HCT116 (cell line): ENCODE data around the gene AWAT1. TPM values are rescaled to one million over a fixed set of nuclear protein-coding genes. Genes with fewer than 3 reads are reported as not detected.

Source experiments
- ATAC-seq: fragments of 200-7000 bp; cut with Tn5 transposase; 2 replicates; pipeline ENCODE4 v1.9.1; 2020; ENCODE audit warnings: mild to moderate bottlenecking, moderate library complexity
- BruUV-seq: library from RNA; stranded (reverse); fragments of 400-500 nt; replicated peaks from 2 replicates; lab custom pipeline; 2021; lab: Mats Ljungman, UMichigan
- CTCF ChIA-PET: fragments of 300-600 bp; sonication (Branson Sonifier 250); formaldehyde crosslinking; loops from one replicate; lab custom pipeline; 2021; ENCODE audit warnings: antibody characterized with exemption; lab: Charles Lee
- POLR2A ChIA-PET: fragments of 300-600, 350-600 bp; sonication (Branson Sonifier 250); formaldehyde crosslinking; loops from one replicate; lab custom pipeline; 2021; ENCODE audit warnings: antibody characterized with exemption; lab: Charles Lee
- RAD21 ChIA-PET, 2 experiments: fragments of 300-600 bp; sonication (Branson Sonifier 250); formaldehyde crosslinking; loops; one replicate each; lab custom pipeline; 2023; ENCODE audit warnings: low total read pairs in 2 of 2; ENCODE audit not compliant: uncharacterized antibody in 2 of 2, unreplicated experiment in 2 of 2, low non-redundant PET in 1 of 2; lab: Charles Lee
- DNase-seq: peaks from one replicate; pipeline ENCODE4 v3.0.0-alpha.2; 2010; ENCODE audit warnings: low read depth, low spot score
- H2AFZ ChIP-seq: fragments of 200-600 bp; shearing (Covaris generic), sonication (generic); 2 replicates; pipeline ENCODE4 v1.6.1; 2017; ENCODE audit warnings: low read depth, mixed run types, mixed read lengths, antibody characterized with exemption, low read length; ENCODE audit not compliant: poor library complexity, severe bottlenecking
- H3K27ac ChIP-seq: 2 replicates; pipeline ENCODE4 v1.5.1; 2012; ENCODE audit warnings: low read depth, low read length
- H3K27me3 ChIP-seq: fragments of 200-600 bp; sonication (generic); 2 replicates; pipeline ENCODE4 v1.6.1; 2016; ENCODE audit warnings: mixed run types, low read length, mixed read lengths; ENCODE audit not compliant: insufficient read depth
- H3K36me3 ChIP-seq, 2 experiments: fragments of 200-500 bp in 1 of 2; fragments of 200-600 bp in 1 of 2; sonication (Bioruptor generic) in 1 of 2; sonication (generic) in 1 of 2; 2 replicates each; pipeline versions ENCODE4 v1.5.1 to v1.6.1; 2014 to 2016; ENCODE audit warnings: low read length in 2 of 2, inconsistent platforms in 1 of 2, mixed read lengths in 1 of 2, mixed run types in 1 of 2; ENCODE audit not compliant: insufficient read depth in 2 of 2, control insufficient read depth in 1 of 2
- H3K4me1 ChIP-seq, 2 experiments: fragments of 200-600 bp in 1 of 2; sonication (generic) in 1 of 2; 2 replicates each; pipeline versions ENCODE4 v1.5.1 to v1.6.1; 2012 to 2017; ENCODE audit warnings: low read length in 2 of 2, inconsistent platforms in 1 of 2, mild to moderate bottlenecking in 1 of 2, mixed read lengths in 1 of 2, mixed run types in 1 of 2, moderate library complexity in 1 of 2; ENCODE audit not compliant: insufficient read depth in 2 of 2, control insufficient read depth in 1 of 2
- H3K4me2 ChIP-seq: fragments of 200-600 bp; sonication (generic); 2 replicates; pipeline ENCODE4 v1.6.1; 2017; ENCODE audit warnings: mixed run types, low read length, mixed read lengths
- H3K4me3 ChIP-seq, 2 experiments: fragments of 200-600 bp in 1 of 2; sonication (generic) in 1 of 2; replicated peaks in 1 of 2; 2 replicates each; pipeline ENCODE4 v1.5.1; 2011 to 2016; ENCODE audit warnings: low read length in 2 of 2, control low read depth in 1 of 2, low read depth in 1 of 2, mild to moderate bottlenecking in 1 of 2, mixed read lengths in 1 of 2, mixed run types in 1 of 2
- H3K79me2 ChIP-seq: fragments of 200-600 bp; sonication (generic); 2 replicates; pipeline ENCODE4 v1.6.1; 2017; ENCODE audit warnings: mild to moderate bottlenecking, mixed run types, low read length, moderate library complexity, mixed read lengths; ENCODE audit not compliant: insufficient read depth
- H3K9ac ChIP-seq: fragments of 200-600 bp; sonication (generic); 2 replicates; pipeline ENCODE4 v1.6.1; 2016; ENCODE audit warnings: low read length, mixed read lengths
- H3K9me2 ChIP-seq: fragments of 200-600 bp; sonication (generic), shearing (Covaris generic); 2 replicates; pipeline ENCODE4 v1.6.1; 2017; ENCODE audit warnings: mixed run types, mild to moderate bottlenecking, moderate library complexity; ENCODE audit not compliant: insufficient read depth
- H3K9me3 ChIP-seq, 2 experiments: fragments of 200-500 bp in 1 of 2; fragments of 200-600 bp in 1 of 2; sonication (Bioruptor generic) in 1 of 2; sonication (generic) in 1 of 2; 2 replicates each; pipeline ENCODE4 v1.6.1; 2014 to 2017; ENCODE audit warnings: low read length in 2 of 2, mixed read lengths in 2 of 2, inconsistent platforms in 1 of 2, low read depth in 1 of 2, mild to moderate bottlenecking in 1 of 2, mixed run types in 1 of 2, moderate library complexity in 1 of 2; ENCODE audit not compliant: control insufficient read depth in 1 of 2, insufficient read depth in 1 of 2
- H4K20me1 ChIP-seq: fragments of 200-600 bp; sonication (generic), shearing (Covaris generic); 2 replicates; pipeline ENCODE4 v1.6.1; 2017; ENCODE audit warnings: mixed run types, mild to moderate bottlenecking, moderate library complexity; ENCODE audit not compliant: insufficient read depth
- EZH2 ChIP-seq: fragments of 200-600 bp; sonication (generic); IDR thresholded peaks from 2 replicates; pipeline ENCODE4 v1.6.1; 2017; ENCODE audit warnings: antibody characterized with exemption, mixed run types
- EZH2phosphoT487 ChIP-seq: fragments of 200-600 bp; IDR thresholded peaks from 2 replicates; pipeline ENCODE4 v1.6.1; 2018; ENCODE audit warnings: antibody characterized with exemption, borderline replicate concordance
- FOSL1 ChIP-seq: IDR thresholded peaks from 2 replicates; pipeline ENCODE4 v1.6.1; 2012; ENCODE audit warnings: low read depth
- JUND ChIP-seq: IDR thresholded peaks from 2 replicates; pipeline ENCODE4 v1.6.1; 2012
- POLR2AphosphoS5 ChIP-seq: IDR thresholded peaks from 2 replicates; pipeline ENCODE4 v1.6.1; 2011; ENCODE audit warnings: mild to moderate bottlenecking, low read depth, low read length, moderate library complexity
- RAD21 ChIP-seq: IDR thresholded peaks from 2 replicates; pipeline ENCODE4 v1.6.1; 2012; ENCODE audit warnings: low read depth, mild to moderate bottlenecking
- REST ChIP-seq: IDR thresholded peaks from 2 replicates; pipeline ENCODE4 v1.6.1; 2012; ENCODE audit warnings: low read depth
- SIN3A ChIP-seq: IDR thresholded peaks from 2 replicates; pipeline ENCODE4 v1.6.1; 2012; ENCODE audit warnings: low read depth
- SP1 ChIP-seq: IDR thresholded peaks from 2 replicates; pipeline ENCODE4 v1.6.1; 2012; ENCODE audit warnings: low read depth
- intact Hi-C: fragments of 100-400 bp; cut with micrococcal nuclease; formaldehyde crosslinking; loops from 2 replicates; pipeline ENCODE4 v1.10.0; 2022
- total RNA-seq: library from RNA; stranded (reverse); gene quantifications from one replicate; pipeline ENCODE4 v1.2.1, GENCODE V29; 2021; ENCODE audit not compliant: unreplicated experiment
- TF ChIP-seq, protein P1 (sequence below), 3 experiments: fragments of 200-600 bp in 1 of 3; sonication (generic) in 1 of 3; IDR thresholded peaks in 2 of 3; conservative IDR thresholded peaks in 1 of 3; 2 replicates each; pipeline ENCODE4 v1.5.1; 2012 to 2017; ENCODE audit warnings: low read depth in 2 of 3, low read length in 2 of 3, antibody characterized with exemption in 1 of 3, borderline replicate concordance in 1 of 3, control low read depth in 1 of 3, mild to moderate bottlenecking in 1 of 3, mixed read lengths in 1 of 3, mixed run types in 1 of 3, moderate library complexity in 1 of 3; ENCODE audit not compliant: insufficient read depth in 1 of 3
- TF ChIP-seq, protein P2 (sequence below): IDR thresholded peaks from 2 replicates; pipeline ENCODE4 v1.6.1; 2012

The AWAT1 gene
- total RNA-seq, 1 experiment from 2014 or later, result not detected

DNA sequence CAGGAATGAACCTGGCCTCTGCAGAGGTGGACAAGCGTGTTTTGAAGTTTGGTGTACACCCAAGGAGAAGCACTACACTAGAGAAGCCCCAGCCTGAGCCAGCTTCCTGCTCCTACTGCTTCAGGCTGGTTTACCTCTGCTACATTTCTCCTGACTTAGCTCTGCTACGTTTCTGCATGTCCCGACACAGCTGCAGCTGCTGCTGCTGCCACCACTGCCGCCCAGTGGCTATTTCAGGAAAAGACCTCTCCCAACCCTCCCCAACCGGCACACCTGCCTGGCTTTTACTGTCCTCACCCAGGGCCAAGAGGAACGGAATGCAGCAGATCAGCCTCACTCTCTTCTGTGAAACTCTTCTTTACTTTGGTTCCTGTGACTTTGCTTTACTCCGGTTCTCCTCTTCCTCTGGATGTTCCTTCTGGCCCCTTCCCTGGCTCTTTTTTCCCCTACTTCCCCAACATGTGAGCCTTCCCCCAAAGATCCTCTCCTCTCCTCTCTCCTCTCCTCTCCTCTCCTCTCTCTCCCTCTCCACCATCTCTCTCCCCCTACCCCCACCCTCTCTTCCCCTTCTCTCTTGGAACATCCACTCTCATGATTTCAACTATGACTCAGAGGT, 28.6 kb downstream of the AWAT1 start:
- Histone ChIP-seq H3K9me2 (no peaks in the 10 kb centered on the region), H3K4me2 (no peak overlapping the region), H4K20me1 (no peaks in the 10 kb centered on the region), H3K27ac (no peak overlapping the region), H3K9ac (no peak overlapping the region), H3K9me3 (no peaks in the 10 kb centered on the region), H3K36me3 (no peaks in the 10 kb centered on the region), H2AFZ (no peak overlapping the region), H3K4me1 (peaks cover 0 to 3% of the 10 kb centered on the region in 2 experiments; a peak in 1 of 4 replicates), H3K4me3 (no peak overlapping the region), H3K27me3 (no peaks in the 10 kb centered on the region), H3K79me2 (no peaks in the 10 kb centered on the region)
- intact Hi-C loops, result loop anchor here (2.0 to 5.0 kb wide), 2 partner anchors 66 to 130 kb away; partner anchors contain the start of gene IGBP1
- no TSS peak for BruUV-seq
- POLR2A ChIA-PET, result interaction anchor here (1.2 kb wide), 1 partner anchor 9 kb away, joined by 3 read pairs; no protein-coding TSS in a partner anchor
- ATAC-seq (peak; percentile 97), DNase-seq (no peak)
- TF ChIP-seq, protein P1, sequence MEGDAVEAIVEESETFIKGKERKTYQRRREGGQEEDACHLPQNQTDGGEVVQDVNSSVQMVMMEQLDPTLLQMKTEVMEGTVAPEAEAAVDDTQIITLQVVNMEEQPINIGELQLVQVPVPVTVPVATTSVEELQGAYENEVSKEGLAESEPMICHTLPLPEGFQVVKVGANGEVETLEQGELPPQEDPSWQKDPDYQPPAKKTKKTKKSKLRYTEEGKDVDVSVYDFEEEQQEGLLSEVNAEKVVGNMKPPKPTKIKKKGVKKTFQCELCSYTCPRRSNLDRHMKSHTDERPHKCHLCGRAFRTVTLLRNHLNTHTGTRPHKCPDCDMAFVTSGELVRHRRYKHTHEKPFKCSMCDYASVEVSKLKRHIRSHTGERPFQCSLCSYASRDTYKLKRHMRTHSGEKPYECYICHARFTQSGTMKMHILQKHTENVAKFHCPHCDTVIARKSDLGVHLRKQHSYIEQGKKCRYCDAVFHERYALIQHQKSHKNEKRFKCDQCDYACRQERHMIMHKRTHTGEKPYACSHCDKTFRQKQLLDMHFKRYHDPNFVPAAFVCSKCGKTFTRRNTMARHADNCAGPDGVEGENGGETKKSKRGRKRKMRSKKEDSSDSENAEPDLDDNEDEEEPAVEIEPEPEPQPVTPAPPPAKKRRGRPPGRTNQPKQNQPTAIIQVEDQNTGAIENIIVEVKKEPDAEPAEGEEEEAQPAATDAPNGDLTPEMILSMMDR (IDR thresholded peaks at IDR 0.05 in 2 of 3, conservative IDR thresholded peaks at IDR 0.05 in 1 of 3; ENCODE audit: borderline replicate concordance in 1 of 3, insufficient read depth in 1 of 3, low read depth in 2 of 3, low read length in 2 of 3), result peak; percentile 60 to 66 (median 66); a peak in 5 of 6 replicates
- TF ChIP-seq EZH2phosphoT487 (no peak), RAD21 (peak; percentile 79), SP1 (no peak)
- RAD21 ChIA-PET, result no interaction called here
- CTCF ChIA-PET, result interaction anchor here (1.0 to 4.2 kb wide), 4 partner anchors 10 to 166 kb away, joined by 4 to 20 read pairs (median 6); partner anchors contain the start of gene IGBP1

DNA sequence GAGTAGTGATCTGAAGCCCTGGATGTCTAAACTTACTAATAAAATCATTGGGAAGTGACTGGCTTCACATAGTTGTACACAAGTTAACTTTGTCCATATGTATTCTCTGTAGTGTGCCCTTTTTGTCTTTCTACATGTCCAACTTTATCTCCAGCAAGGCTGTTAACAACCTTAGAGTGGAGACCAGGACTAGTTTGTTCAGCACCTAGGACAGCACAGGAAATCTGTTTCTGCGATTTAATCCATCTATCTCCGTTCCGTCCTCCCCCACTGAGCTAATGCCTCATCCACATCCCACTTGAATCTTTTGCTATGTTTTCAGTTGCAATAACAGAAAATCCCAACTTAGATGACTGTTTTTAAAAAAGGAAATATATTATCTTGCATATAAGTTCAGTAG, 30.3 kb downstream of the AWAT1 start:
- Histone ChIP-seq H3K9me2 (no peaks in the 10 kb centered on the region), H4K20me1 (no peaks in the 10 kb centered on the region), H3K9me3 (no peaks in the 10 kb centered on the region), H3K9ac (no peak overlapping the region), H3K27me3 (no peaks in the 10 kb centered on the region), H2AFZ (no peak overlapping the region), H3K4me1 (peaks cover 0 to 3% of the 10 kb centered on the region in 2 experiments; a peak in 1 of 4 replicates), H3K36me3 (no peaks in the 10 kb centered on the region), H3K4me2 (no peak overlapping the region), H3K4me3 (no peak overlapping the region), H3K79me2 (no peaks in the 10 kb centered on the region), H3K27ac (no peak overlapping the region)
- DNase-seq (no peak), ATAC-seq (no peak)
- intact Hi-C loops, result loop anchor here (5.0 kb wide), 1 partner anchor 67 kb away; no protein-coding TSS in a partner anchor
- BruUV-seq, result no TSS peak
- ChIA-PET RAD21 (no interaction called here), POLR2A (no interaction called here), CTCF (no interaction called here)
- no peak for TF ChIP-seq POLR2AphosphoS5
- TF ChIP-seq EZH2, result no peak
- TF ChIP-seq, protein P2, sequence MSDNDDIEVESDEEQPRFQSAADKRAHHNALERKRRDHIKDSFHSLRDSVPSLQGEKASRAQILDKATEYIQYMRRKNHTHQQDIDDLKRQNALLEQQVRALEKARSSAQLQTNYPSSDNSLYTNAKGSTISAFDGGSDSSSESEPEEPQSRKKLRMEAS, result no peak
- TF ChIP-seq JUND, result no peak
- TF ChIP-seq SIN3A, result no peak
- peak; percentile 35 for TF ChIP-seq REST
- no peak for TF ChIP-seq FOSL1
- TF ChIP-seq SP1, result no peak
